Measurements from ENCODE around the gene CRLF2.

CRLF2 gene

DNA sequence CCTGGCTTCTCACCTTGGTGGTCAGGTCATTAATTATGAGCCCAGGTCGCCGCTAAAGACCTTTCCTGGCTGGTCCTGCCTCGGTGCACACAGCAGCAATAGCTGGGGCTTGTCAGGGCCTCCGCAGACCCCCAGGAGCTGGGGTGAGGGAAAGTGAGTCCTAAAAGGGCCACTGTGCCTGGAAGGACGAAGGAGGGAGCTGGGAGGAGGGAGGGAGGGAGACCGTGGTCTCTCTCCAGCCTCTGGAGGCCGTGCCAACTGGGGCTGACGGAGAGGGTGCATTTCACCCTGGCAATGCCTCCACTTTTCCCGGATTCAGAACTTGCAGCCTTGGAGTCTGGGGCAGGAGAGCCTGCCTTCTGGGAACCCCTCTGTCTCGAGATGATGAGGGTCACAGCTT lies 60.4 kb downstream of the CRLF2 start:
- no peak overlapping the region for H3K4me3 ChIP-seq (ENCODE audit: control insufficient read depth, low read depth, low read length)
- TF ChIP-seq, protein P1, sequence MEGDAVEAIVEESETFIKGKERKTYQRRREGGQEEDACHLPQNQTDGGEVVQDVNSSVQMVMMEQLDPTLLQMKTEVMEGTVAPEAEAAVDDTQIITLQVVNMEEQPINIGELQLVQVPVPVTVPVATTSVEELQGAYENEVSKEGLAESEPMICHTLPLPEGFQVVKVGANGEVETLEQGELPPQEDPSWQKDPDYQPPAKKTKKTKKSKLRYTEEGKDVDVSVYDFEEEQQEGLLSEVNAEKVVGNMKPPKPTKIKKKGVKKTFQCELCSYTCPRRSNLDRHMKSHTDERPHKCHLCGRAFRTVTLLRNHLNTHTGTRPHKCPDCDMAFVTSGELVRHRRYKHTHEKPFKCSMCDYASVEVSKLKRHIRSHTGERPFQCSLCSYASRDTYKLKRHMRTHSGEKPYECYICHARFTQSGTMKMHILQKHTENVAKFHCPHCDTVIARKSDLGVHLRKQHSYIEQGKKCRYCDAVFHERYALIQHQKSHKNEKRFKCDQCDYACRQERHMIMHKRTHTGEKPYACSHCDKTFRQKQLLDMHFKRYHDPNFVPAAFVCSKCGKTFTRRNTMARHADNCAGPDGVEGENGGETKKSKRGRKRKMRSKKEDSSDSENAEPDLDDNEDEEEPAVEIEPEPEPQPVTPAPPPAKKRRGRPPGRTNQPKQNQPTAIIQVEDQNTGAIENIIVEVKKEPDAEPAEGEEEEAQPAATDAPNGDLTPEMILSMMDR (IDR thresholded peaks at IDR 0.05; ENCODE audit: control insufficient read depth, insufficient read depth, low read depth, low read length, missing control alignments): no peak
- no peak for DNase-seq (ENCODE audit: low read depth)

DNA sequence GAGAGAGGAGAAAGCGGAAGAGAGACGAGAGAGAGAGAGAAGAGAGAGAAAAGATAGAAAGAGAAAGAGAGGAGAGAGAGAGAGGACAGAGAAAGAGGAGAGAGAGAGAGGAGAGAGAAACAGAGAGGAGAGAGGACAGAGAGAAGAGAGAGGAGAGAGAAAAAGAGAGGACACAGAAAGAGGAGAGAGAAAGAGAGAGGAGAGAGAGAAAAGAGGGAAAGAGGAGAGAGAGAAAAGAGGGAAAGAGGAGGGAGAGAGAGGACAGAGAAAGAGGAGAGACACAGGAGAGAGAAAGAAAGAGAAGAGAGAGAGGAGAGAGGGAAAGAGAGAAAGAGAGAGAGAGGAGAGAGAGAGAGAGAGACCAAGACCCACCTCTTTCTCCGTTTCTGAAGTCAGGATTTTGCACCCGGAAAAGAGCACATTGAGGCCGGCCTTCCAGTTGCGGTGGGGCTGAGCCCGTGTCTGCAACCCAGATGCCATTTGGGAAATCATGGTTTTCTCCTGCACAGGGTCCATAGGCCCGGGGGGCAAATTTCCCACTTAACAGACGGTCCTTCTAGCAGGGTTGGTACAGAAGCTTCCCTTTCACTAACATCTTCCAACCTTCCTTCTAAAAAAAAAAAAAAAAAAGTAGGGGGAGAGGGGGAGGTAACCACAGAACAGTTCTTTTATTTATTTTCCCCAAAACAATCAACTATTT lies 60.9 kb downstream of the CRLF2 start:
- TF ChIP-seq, protein P1 (IDR thresholded peaks at IDR 0.05; ENCODE audit: control insufficient read depth, insufficient read depth, low read depth, low read length, missing control alignments): no peak
- no peak for DNase-seq (ENCODE audit: low read depth)
- no peak overlapping the region for H3K4me3 ChIP-seq (ENCODE audit: control insufficient read depth, low read depth, low read length)

DNA sequence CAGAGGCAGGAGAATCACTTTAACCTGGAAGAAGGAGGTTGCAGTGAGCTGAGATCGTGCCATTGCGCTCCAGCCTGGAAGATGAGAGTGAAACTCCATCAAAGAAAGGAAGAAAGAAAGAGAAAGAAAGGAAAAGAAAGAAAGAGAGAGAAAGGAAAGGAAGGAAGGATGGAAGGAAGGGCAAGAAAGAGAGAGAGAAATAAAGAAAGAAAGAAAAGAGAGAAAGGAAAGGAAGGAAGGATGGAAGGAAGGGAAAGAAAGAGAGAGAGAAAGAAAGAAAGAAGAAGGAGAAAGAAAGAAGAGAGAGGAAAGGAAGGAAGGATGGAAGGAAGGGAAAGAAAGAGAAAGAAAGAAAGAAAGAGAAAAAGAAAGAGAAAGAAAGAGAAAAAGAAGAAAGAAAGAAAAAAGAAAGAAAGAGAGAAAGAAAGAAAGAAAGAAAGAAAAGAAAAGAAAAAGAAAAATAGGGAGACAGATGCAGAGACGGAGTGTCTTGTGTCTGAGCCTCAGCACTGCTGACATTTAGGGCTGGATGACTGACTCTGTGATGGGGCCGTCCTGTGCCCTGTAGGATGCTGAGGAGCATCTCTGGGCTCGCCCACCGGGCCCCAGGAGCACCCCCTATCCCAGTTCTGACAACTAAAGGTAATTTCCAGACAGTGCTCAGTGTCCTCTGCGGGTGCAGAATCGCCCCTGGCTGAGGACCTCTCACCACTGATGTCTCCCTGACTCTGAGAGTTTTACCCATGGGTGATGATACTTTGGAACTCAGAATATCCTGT lies 61.7 kb downstream of the CRLF2 start:
- no peak for DNase-seq (ENCODE audit: low read depth)
- H3K4me3 ChIP-seq (ENCODE audit: control insufficient read depth, low read depth, low read length): no peak overlapping the region
- TF ChIP-seq, protein P1 (IDR thresholded peaks at IDR 0.05; ENCODE audit: control insufficient read depth, insufficient read depth, low read depth, low read length, missing control alignments): no peak

DNA sequence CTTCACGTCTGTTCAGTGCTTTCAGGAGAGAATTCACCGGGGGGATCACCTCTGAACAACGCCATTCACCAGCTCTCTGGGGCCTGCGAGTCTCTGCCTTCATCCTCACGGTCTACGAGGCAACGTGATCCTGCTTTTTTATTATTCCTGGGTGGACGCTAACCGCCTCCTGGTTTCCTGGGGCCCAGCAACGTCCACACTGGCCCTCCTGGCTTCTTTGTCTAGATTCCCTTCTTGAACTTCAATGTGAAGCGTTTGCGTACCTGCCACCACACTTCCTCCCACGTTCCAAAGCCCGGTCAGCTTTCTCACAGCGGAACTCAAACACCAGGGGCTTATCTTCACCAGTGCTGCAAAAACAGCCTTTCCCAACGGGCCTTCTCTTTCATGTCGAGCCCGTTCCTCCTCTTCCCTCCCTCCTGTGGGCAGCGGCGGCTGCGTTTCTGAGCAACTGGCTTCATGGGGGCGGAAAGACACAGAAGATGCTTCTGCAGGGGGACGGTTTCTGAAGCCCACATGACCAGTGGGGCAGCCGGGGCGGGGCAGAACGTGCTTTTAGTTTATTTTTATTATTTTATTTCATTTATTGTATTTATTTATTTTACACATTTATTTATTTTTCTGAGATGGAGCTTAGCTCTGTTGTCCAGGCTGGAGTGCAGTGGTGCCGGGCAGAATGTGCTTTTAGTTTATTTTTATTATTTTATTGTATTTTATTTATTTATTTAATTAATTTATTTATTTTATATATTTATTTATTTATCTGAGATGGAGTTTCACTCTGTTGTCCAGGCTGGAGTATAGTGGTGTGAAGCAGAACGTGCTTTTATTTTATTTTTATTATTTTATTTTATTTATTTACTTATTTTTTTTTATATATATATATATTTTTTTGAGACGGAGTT lies 64.6 kb downstream of the CRLF2 start:
- no peak for DNase-seq (ENCODE audit: low read depth)
- H3K4me3 ChIP-seq (ENCODE audit: control insufficient read depth, low read depth, low read length): no peak overlapping the region
- TF ChIP-seq, protein P1 (IDR thresholded peaks at IDR 0.05; ENCODE audit: control insufficient read depth, insufficient read depth, low read depth, low read length, missing control alignments): no peak

DNA sequence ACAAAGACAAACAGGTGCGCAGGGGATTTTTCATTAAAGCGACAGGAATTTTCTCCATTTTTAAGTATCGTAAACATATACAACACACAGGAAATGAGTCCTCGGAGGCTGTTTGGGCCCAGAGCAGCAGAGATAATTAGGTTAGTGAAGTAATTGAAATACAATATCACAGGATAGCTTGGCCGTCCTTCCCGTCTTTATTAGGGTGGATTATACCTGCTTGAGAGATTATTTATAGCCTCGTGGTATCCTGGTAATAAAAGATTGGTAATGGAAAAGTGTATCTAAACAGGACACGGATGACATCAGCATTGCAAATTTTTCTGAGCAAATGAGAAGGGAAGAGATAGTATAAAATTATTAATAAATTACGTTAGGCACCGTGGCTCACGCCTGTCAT lies 68.2 kb downstream of the CRLF2 start:
- DNase-seq (ENCODE audit: low read depth): no peak
- TF ChIP-seq, protein P1 (IDR thresholded peaks at IDR 0.05; ENCODE audit: control insufficient read depth, insufficient read depth, low read depth, low read length, missing control alignments): no peak

More for the DNA sequence above, 68.2 kb downstream of the CRLF2 start:
- no peak overlapping the region for H3K4me3 ChIP-seq (ENCODE audit: control insufficient read depth, low read depth, low read length)
